ENCODE results near the gene ACTL7A.

DNA sequence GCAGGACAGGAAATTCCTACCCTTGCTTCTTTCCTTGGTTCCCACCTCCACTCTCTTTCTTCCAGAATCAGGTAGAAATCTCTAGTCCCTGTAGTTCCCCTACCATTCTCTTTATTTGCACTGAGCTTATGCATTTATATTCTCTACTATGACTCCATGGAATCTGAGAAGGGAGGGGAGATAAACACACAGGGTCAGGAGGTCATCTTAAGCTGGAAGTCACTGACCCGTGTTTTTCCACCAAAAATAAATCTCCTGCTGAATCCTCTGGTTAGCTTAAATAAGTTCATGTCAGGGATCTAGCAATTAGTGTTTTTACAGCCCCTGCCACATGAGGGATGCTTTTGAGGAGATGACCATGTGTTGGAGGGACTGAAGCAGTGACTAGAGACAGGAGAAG, 10.0 kb upstream of the ACTL7A start:
- TF ChIP-seq EZH2 (IDR thresholded peaks at IDR 0.05; ENCODE audit: borderline replicate concordance, insufficient read depth, low read length, poor library complexity, severe bottlenecking), result no peak
- TF ChIP-seq, protein P1, sequence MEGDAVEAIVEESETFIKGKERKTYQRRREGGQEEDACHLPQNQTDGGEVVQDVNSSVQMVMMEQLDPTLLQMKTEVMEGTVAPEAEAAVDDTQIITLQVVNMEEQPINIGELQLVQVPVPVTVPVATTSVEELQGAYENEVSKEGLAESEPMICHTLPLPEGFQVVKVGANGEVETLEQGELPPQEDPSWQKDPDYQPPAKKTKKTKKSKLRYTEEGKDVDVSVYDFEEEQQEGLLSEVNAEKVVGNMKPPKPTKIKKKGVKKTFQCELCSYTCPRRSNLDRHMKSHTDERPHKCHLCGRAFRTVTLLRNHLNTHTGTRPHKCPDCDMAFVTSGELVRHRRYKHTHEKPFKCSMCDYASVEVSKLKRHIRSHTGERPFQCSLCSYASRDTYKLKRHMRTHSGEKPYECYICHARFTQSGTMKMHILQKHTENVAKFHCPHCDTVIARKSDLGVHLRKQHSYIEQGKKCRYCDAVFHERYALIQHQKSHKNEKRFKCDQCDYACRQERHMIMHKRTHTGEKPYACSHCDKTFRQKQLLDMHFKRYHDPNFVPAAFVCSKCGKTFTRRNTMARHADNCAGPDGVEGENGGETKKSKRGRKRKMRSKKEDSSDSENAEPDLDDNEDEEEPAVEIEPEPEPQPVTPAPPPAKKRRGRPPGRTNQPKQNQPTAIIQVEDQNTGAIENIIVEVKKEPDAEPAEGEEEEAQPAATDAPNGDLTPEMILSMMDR (IDR thresholded peaks at IDR 0.05; ENCODE audit: poor library complexity, severe bottlenecking), result no peak
- no peak for TF ChIP-seq EP300 (conservative IDR thresholded peaks at IDR 0.05; ENCODE audit: poor library complexity, severe bottlenecking)
- TF ChIP-seq POLR2AphosphoS5 (IDR thresholded peaks at IDR 0.05), result no peak
- TF ChIP-seq, protein P2, sequence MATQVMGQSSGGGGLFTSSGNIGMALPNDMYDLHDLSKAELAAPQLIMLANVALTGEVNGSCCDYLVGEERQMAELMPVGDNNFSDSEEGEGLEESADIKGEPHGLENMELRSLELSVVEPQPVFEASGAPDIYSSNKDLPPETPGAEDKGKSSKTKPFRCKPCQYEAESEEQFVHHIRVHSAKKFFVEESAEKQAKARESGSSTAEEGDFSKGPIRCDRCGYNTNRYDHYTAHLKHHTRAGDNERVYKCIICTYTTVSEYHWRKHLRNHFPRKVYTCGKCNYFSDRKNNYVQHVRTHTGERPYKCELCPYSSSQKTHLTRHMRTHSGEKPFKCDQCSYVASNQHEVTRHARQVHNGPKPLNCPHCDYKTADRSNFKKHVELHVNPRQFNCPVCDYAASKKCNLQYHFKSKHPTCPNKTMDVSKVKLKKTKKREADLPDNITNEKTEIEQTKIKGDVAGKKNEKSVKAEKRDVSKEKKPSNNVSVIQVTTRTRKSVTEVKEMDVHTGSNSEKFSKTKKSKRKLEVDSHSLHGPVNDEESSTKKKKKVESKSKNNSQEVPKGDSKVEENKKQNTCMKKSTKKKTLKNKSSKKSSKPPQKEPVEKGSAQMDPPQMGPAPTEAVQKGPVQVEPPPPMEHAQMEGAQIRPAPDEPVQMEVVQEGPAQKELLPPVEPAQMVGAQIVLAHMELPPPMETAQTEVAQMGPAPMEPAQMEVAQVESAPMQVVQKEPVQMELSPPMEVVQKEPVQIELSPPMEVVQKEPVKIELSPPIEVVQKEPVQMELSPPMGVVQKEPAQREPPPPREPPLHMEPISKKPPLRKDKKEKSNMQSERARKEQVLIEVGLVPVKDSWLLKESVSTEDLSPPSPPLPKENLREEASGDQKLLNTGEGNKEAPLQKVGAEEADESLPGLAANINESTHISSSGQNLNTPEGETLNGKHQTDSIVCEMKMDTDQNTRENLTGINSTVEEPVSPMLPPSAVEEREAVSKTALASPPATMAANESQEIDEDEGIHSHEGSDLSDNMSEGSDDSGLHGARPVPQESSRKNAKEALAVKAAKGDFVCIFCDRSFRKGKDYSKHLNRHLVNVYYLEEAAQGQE (IDR thresholded peaks at IDR 0.05; ENCODE audit: borderline replicate concordance), result no peak

Measured in neural cell (in vitro differentiated cells).